ENCODE measurements around the gene GLE1.

The GLE1 gene

GRCh38 chr9:128475867-128476266 lies 28.7 kb upstream of the GLE1 start:
- TF ChIP-seq CTCF (IDR thresholded peaks at IDR 0.05), result no peak
- Histone ChIP-seq H3K36me3 (ENCODE audit: control insufficient read depth, insufficient read depth, low read length) (no peaks in the 10 kb centered on the region), H2AFZ (no peak overlapping the region), H3K79me2 (no peaks in the 10 kb centered on the region), H3K27ac (no peak overlapping the region), H3K9ac (no peak overlapping the region), H3K4me1 (no peaks in the 10 kb centered on the region), H3K4me2 (ENCODE audit: low read length) (no peak overlapping the region), H3K9me3 (ENCODE audit: control insufficient read depth, low read length) (no peaks in the 10 kb centered on the region), H3K4me3 (ENCODE audit: low read depth, low read length) (no peak overlapping the region), H3K27me3 (ENCODE audit: control insufficient read depth, insufficient read depth, low read length) (no peaks in the 10 kb centered on the region)

GRCh38 chr9:128479262-128479661 lies 25.3 kb upstream of the GLE1 start:
- Histone ChIP-seq H3K27ac (no peak overlapping the region), H3K36me3 (ENCODE audit: control insufficient read depth, insufficient read depth, low read length) (no peaks in the 10 kb centered on the region), H3K27me3 (ENCODE audit: control insufficient read depth, insufficient read depth, low read length) (no peaks in the 10 kb centered on the region), H2AFZ (no peak overlapping the region), H3K9me3 (ENCODE audit: control insufficient read depth, low read length) (no peaks in the 10 kb centered on the region), H3K4me3 (ENCODE audit: low read depth, low read length) (no peak overlapping the region), H3K4me1 (no peaks in the 10 kb centered on the region), H3K79me2 (no peaks in the 10 kb centered on the region), H3K4me2 (ENCODE audit: low read length) (no peak overlapping the region), H3K9ac (no peak overlapping the region)
- no peak for TF ChIP-seq CTCF (IDR thresholded peaks at IDR 0.05)

GRCh38 chr9:128481561-128481960 lies 23.0 kb upstream of the GLE1 start:
- Histone ChIP-seq H2AFZ (no peak overlapping the region), H3K36me3 (ENCODE audit: control insufficient read depth, insufficient read depth, low read length) (no peaks in the 10 kb centered on the region), H3K4me3 (ENCODE audit: low read depth, low read length) (no peak overlapping the region), H3K27ac (no peak overlapping the region), H3K4me2 (ENCODE audit: low read length) (no peak overlapping the region), H3K4me1 (no peaks in the 10 kb centered on the region), H3K27me3 (ENCODE audit: control insufficient read depth, insufficient read depth, low read length) (no peaks in the 10 kb centered on the region), H3K9me3 (ENCODE audit: control insufficient read depth, low read length) (no peaks in the 10 kb centered on the region), H3K9ac (no peak overlapping the region), H3K79me2 (no peaks in the 10 kb centered on the region)
- TF ChIP-seq CTCF (IDR thresholded peaks at IDR 0.05), result no peak

- H3K4me2 ChIP-seq (ENCODE audit: low read length), result no peak overlapping the region
- H3K79me2 ChIP-seq, result no peaks in the 10 kb centered on the region
- no peaks in the 10 kb centered on the region for H3K4me1 ChIP-seq
- no peak overlapping the region for H2AFZ ChIP-seq
- no peaks in the 10 kb centered on the region for H3K9me3 ChIP-seq (ENCODE audit: control insufficient read depth, low read length)
- H3K36me3 ChIP-seq (ENCODE audit: control insufficient read depth, insufficient read depth, low read length), result no peaks in the 10 kb centered on the region
- no peak overlapping the region for H3K27ac ChIP-seq
- no peak for TF ChIP-seq CTCF (IDR thresholded peaks at IDR 0.05)
- H3K9ac ChIP-seq, result no peak overlapping the region
- no peaks in the 10 kb centered on the region for H3K27me3 ChIP-seq (ENCODE audit: control insufficient read depth, insufficient read depth, low read length)
- no peak overlapping the region for H3K4me3 ChIP-seq (ENCODE audit: low read depth, low read length)
These were observed 22.3 kb upstream of the GLE1 start for GRCh38 chr9:128482186-128482585.

GRCh38 chr9:128484686-128485413 lies 19.7 kb upstream of the GLE1 start:
- H3K4me2 ChIP-seq (ENCODE audit: low read length), result no peak overlapping the region
- H3K36me3 ChIP-seq (ENCODE audit: control insufficient read depth, insufficient read depth, low read length), result no peaks in the 10 kb centered on the region
- H3K9ac ChIP-seq, result no peak overlapping the region
- H3K79me2 ChIP-seq, result no peaks in the 10 kb centered on the region
- no peaks in the 10 kb centered on the region for H3K4me1 ChIP-seq
- no peak for TF ChIP-seq CTCF (IDR thresholded peaks at IDR 0.05)
- no peak overlapping the region for H3K27ac ChIP-seq
- no peak overlapping the region for H3K4me3 ChIP-seq (ENCODE audit: low read depth, low read length)
- H3K9me3 ChIP-seq (ENCODE audit: control insufficient read depth, low read length), result no peaks in the 10 kb centered on the region
- H2AFZ ChIP-seq, result no peak overlapping the region
- no peaks in the 10 kb centered on the region for H3K27me3 ChIP-seq (ENCODE audit: control insufficient read depth, insufficient read depth, low read length)
